Tibial artery (tissue), 4 donors: ENCODE data around the gene REPS2.

Source experiments
- DNase-seq, 2 donors: peaks; one replicate each; pipeline ENCODE4 v3.0.0-alpha.2; 2019
- H3K27ac ChIP-seq, 2 donors: fragments of 200-600 bp; sonication (generic) in 1 of 2; 1 replicate in 1 of 2; 2 replicates in 1 of 2; pipeline ENCODE4 v1.5.1; 2018 to 2019; ENCODE audit warnings: mild to moderate bottlenecking in 1 of 2
- H3K27me3 ChIP-seq, 2 donors: fragments of 200-600 bp; sonication (generic) in 1 of 2; one replicate each; pipeline versions ENCODE4 v1.5.1 to v1.6.0; 2016 to 2019
- H3K36me3 ChIP-seq, 3 donors: fragments of 200-600 bp; sonication (generic) in 2 of 3; one replicate each; pipeline ENCODE4 v1.5.1; 2016 to 2019; ENCODE audit warnings: mild to moderate bottlenecking in 2 of 3
- H3K4me1 ChIP-seq, 4 donors: fragments of 200-600 bp; sonication (generic) in 2 of 4; 1 replicate in 3 of 4; 2 replicates in 1 of 4; pipeline ENCODE4 v1.5.1; 2016 to 2019
- H3K4me3 ChIP-seq, 2 donors: fragments of 200-600 bp; sonication (generic) in 1 of 2; 1 replicate in 1 of 2; 2 replicates in 1 of 2; pipeline ENCODE4 v1.5.1; 2018 to 2019; ENCODE audit warnings: mild to moderate bottlenecking in 2 of 2
- H3K9me3 ChIP-seq, 3 donors: fragments of 200-600 bp; sonication (generic) in 1 of 3; one replicate each; pipeline ENCODE4 v1.5.1; 2016 to 2019
- intact Hi-C: fragments of 100-400 bp; cut with DNase I; formaldehyde crosslinking; loops from one replicate; pipeline ENCODE4 v1.15.0; 2023; ENCODE audit warnings: low total_unique reads
- TF ChIP-seq, protein P1 (sequence below), 2 experiments: fragments of 200-600 bp in 1 of 2; fragments of 450-650 bp in 1 of 2; IDR thresholded peaks; one replicate each; pipeline ENCODE4 v1.5.1; 2017 to 2019; ENCODE audit warnings: antibody characterized with exemption in 2 of 2, mild to moderate bottlenecking in 1 of 2, moderate library complexity in 1 of 2

The REPS2 gene

DNA sequence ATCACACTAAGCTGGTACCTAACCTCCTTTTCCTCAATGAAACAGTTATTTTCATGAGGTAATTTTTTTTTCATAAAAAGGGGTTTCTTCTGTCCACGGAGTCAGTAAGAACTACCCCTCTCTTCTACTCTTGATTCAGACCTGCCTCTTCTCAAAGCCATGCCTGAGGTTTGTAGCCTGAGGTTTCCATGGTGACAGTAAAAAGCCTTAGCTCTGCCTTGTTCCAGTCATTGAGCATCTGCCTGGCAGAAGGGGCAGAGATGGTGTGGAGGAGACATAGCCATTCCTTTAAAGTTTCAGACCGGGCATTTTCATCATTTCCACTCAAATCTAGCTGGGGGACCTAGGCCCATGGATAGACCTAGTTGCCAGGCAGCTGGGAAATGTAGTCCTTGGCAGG, 135.5 kb downstream of the REPS2 start:
- intact Hi-C loops = no loop called here
- Histone ChIP-seq H3K36me3 (no peaks in the 10 kb centered on the region), H3K4me3 (no peak overlapping the region), H3K4me1 (peaks cover 0 to 42% (median 12%) of the 10 kb centered on the region in 4 donors), H3K27ac (no peak overlapping the region), H3K9me3 (no peaks in the 10 kb centered on the region), H3K27me3 (no peaks in the 10 kb centered on the region)
- TF ChIP-seq, protein P1, sequence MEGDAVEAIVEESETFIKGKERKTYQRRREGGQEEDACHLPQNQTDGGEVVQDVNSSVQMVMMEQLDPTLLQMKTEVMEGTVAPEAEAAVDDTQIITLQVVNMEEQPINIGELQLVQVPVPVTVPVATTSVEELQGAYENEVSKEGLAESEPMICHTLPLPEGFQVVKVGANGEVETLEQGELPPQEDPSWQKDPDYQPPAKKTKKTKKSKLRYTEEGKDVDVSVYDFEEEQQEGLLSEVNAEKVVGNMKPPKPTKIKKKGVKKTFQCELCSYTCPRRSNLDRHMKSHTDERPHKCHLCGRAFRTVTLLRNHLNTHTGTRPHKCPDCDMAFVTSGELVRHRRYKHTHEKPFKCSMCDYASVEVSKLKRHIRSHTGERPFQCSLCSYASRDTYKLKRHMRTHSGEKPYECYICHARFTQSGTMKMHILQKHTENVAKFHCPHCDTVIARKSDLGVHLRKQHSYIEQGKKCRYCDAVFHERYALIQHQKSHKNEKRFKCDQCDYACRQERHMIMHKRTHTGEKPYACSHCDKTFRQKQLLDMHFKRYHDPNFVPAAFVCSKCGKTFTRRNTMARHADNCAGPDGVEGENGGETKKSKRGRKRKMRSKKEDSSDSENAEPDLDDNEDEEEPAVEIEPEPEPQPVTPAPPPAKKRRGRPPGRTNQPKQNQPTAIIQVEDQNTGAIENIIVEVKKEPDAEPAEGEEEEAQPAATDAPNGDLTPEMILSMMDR (IDR thresholded peaks at IDR 0.05) = no peak
- DNase-seq = no peak

DNA sequence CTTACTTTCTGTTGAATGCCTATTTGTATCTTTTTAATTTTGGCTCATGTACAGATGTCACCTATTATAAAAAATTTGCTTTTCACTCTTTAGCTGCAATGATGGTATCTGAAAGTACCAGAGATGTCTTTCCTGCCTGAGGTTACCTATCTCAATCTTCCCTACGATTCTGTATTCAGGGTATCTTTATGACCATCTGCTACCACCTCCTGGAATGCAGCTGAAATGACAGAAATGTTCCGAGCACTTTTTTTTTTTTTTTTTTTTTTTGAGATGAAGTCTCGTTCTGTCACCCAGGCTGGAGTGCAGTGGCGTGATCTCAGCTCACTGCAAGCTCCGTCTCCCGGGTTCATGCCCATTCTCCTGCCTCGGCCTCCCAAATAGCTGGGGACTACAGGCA, 136.4 kb downstream of the REPS2 start:
- no peaks in the 10 kb centered on the region for H3K9me3 ChIP-seq
- H3K36me3 ChIP-seq = no peaks in the 10 kb centered on the region
- TF ChIP-seq, protein P1 (IDR thresholded peaks at IDR 0.05) = no peak
- H3K4me1 ChIP-seq = peaks cover 0 to 33% (median 7%) of the 10 kb centered on the region in 4 donors
- no peak overlapping the region for H3K27ac ChIP-seq
- no peaks in the 10 kb centered on the region for H3K27me3 ChIP-seq
- no peak for DNase-seq
- H3K4me3 ChIP-seq = no peak overlapping the region
- intact Hi-C loops = no loop called here

DNA sequence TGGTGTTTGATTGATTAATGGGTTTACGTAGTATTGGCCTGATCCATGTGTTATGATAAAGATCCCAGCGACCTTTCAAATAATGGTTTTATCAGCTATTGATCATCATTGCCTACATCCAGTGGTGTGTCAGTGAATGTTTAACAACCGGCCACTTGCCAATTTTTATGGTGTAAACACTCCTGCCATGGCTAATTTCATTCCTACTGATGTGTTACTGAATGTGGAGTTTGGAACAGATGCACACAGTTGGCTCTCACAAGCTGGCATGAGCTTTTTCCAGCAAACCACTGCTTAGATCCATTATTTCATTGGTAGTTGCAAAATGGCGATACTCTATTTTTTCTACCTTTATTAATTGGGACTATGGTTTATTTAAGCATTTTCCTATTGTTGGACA, 139.9 kb downstream of the REPS2 start:
- TF ChIP-seq, protein P1 (IDR thresholded peaks at IDR 0.05) = no peak
- intact Hi-C loops = no loop called here
- no peak for DNase-seq
- Histone ChIP-seq H3K27me3 (no peaks in the 10 kb centered on the region), H3K4me3 (no peak overlapping the region), H3K36me3 (no peaks in the 10 kb centered on the region), H3K27ac (no peak overlapping the region), H3K4me1 (peaks cover 0 to 15% (median 1%) of the 10 kb centered on the region in 4 donors), H3K9me3 (no peaks in the 10 kb centered on the region)

DNA sequence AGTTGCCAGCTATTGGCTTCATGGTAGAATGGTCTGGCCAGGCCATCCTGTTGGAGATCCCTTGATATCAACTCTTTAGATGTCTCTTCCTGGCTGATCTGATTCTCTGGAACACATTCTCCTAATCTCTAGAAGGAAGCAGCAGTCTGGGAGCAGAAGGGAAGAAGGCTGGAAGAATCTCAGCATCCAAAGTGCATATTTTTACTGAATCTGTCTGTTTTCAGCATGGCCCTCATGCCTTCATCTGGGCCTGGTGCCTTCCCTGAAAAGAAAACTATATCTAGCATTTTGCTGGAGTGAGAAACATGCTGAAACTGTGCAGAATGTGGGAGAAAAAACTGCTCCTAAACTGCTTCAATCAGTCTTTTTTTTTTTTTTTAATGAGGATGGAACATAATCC, 148.7 kb downstream of the REPS2 start:
- Histone ChIP-seq H3K4me1 (no peaks in the 10 kb centered on the region), H3K36me3 (peaks cover 0 to under 1% (median 0%) of the 10 kb centered on the region in 3 donors), H3K9me3 (no peaks in the 10 kb centered on the region), H3K27me3 (no peaks in the 10 kb centered on the region), H3K4me3 (no peak overlapping the region), H3K27ac (no peak overlapping the region)
- no peak for DNase-seq
- TF ChIP-seq, protein P1 (IDR thresholded peaks at IDR 0.05) = no peak
- intact Hi-C loops = no loop called here

DNA sequence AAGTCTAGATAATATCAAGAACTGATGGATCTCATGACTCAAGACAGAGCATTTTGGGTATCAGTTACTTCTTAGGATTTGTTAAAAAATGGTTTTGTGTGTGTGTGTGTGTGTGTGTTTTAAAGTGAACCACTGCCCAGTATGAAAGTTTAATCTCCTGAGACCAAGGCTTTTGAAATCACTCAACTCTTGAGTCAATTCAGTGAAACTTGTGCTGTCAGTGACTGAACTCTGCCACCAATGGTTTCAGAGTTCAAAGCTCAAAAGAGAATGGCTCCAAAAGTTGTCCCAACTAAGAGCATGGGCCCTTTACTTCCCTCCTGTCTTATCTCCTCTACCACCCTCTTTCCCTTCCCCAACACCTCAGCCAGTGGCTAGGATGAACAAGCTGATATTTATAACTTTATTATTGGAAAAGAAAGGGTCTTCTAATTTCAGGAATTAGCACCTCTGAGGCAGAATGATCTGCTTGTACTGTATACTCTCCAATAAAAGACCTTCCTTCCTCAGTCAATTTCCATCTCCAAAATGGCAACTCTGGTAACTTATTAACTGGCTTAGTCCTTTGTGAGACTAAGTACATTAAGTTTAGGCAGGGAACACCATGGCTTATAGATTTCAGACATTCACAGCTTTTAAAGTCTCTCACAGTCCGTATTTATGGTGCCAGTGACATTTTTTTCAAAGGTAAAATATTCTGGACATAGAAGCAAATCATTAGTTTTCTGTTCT, 152.2 kb downstream of the REPS2 start:
- H3K27ac ChIP-seq = no peak overlapping the region
- peaks cover 0 to 3% (median 0%) of the 10 kb centered on the region in 3 donors for H3K36me3 ChIP-seq
- TF ChIP-seq, protein P1 (IDR thresholded peaks at IDR 0.05) = no peak
- no peaks in the 10 kb centered on the region for H3K27me3 ChIP-seq
- H3K4me3 ChIP-seq = no peak overlapping the region
- no peak for DNase-seq
- intact Hi-C loops = no loop called here
- no peaks in the 10 kb centered on the region for H3K9me3 ChIP-seq
- no peaks in the 10 kb centered on the region for H3K4me1 ChIP-seq
